HG03108 (cell line): ENCODE data around the gene SLC37A1.

ENCODE experiments used
- ATAC-seq: cut with Tn5 transposase; IDR thresholded peaks from one replicate; pipeline ENCODE4 v1.9.1; 2021; ENCODE audit warnings: moderate library complexity; ENCODE audit not compliant: unreplicated experiment

Gene SLC37A1

GRCh38 chr21:42525676-42526378 lies 12.2 kb downstream of the SLC37A1 start:
- no peak for ATAC-seq

- no peak for ATAC-seq
These were observed 12.7 kb downstream of the SLC37A1 start for GRCh38 chr21:42526379-42526727.

GRCh38 chr21:42527127-42527488 lies 13.5 kb downstream of the SLC37A1 start:
- no peak for ATAC-seq

- no peak for ATAC-seq
These were observed 14.0 kb downstream of the SLC37A1 start for GRCh38 chr21:42527489-42528158.

GRCh38 chr21:42530167-42530518 lies 16.5 kb downstream of the SLC37A1 start:
- no peak for ATAC-seq

GRCh38 chr21:42531771-42532170 lies 18.1 kb downstream of the SLC37A1 start:
- no peak for ATAC-seq

- ATAC-seq, result no peak
These were observed 19.0 kb downstream of the SLC37A1 start for GRCh38 chr21:42532466-42533181.

- ATAC-seq, result no peak
These were observed 19.8 kb downstream of the SLC37A1 start for GRCh38 chr21:42533306-42533962.

- ATAC-seq, result no peak
These were observed 20.3 kb downstream of the SLC37A1 start for GRCh38 chr21:42533963-42534355.

- ATAC-seq, result peak; percentile 42
These were observed 21.0 kb downstream of the SLC37A1 start for GRCh38 chr21:42534421-42535378.

- peak; percentile 65 for ATAC-seq
These were observed 22.0 kb downstream of the SLC37A1 start for GRCh38 chr21:42535602-42536171.

- no peak for ATAC-seq
These were observed 22.9 kb downstream of the SLC37A1 start for GRCh38 chr21:42536601-42537000.

GRCh38 chr21:42537106-42537742 lies 23.6 kb downstream of the SLC37A1 start:
- no peak for ATAC-seq

GRCh38 chr21:42538479-42539275 lies 25.0 kb downstream of the SLC37A1 start:
- ATAC-seq, result no peak

GRCh38 chr21:42539342-42539741 lies 25.7 kb downstream of the SLC37A1 start:
- ATAC-seq, result no peak

- ATAC-seq, result no peak
These were observed 26.3 kb downstream of the SLC37A1 start for GRCh38 chr21:42539931-42540343.

GRCh38 chr21:42540396-42540795 lies 26.7 kb downstream of the SLC37A1 start:
- ATAC-seq, result no peak

GRCh38 chr21:42541174-42541573 lies 27.5 kb downstream of the SLC37A1 start:
- no peak for ATAC-seq

GRCh38 chr21:42541618-42542017 lies 28.0 kb downstream of the SLC37A1 start:
- no peak for ATAC-seq
